ENCODE data around the gene MRPS7. TPM values are rescaled to one million over a fixed set of nuclear protein-coding genes. Genes with fewer than 3 reads are reported as not detected.

Gene MRPS7
- polyA plus RNA-seq, 1 donor from 2014 or later = 63.3 TPM

GRCh38 chr17:75242461-75243042 lies 19.1 kb upstream of the MRPS7 start:
- H3K4me3 ChIP-seq (ENCODE audit: low read length) = no peak overlapping the region
- H3K9me2 ChIP-seq (ENCODE audit: insufficient read depth, low read length) = no peaks in the 10 kb centered on the region
- H4K20me1 ChIP-seq (ENCODE audit: insufficient read depth) = no peaks in the 10 kb centered on the region
- no peak overlapping the region for H2AFZ ChIP-seq (ENCODE audit: low read depth, low read length)
- no peaks in the 10 kb centered on the region for H3K27me3 ChIP-seq (ENCODE audit: insufficient read depth, low read depth, low read length)
- no peak overlapping the region for H3K9ac ChIP-seq (ENCODE audit: low read length)
- no peaks in the 10 kb centered on the region for H3K36me3 ChIP-seq (ENCODE audit: insufficient read depth, low read length)
- H3K27ac ChIP-seq (ENCODE audit: low read length) = no peak overlapping the region
- H3K9me3 ChIP-seq (ENCODE audit: low read length) = no peaks in the 10 kb centered on the region
- H3K4me2 ChIP-seq (ENCODE audit: low read length) = no peak overlapping the region
- TF ChIP-seq POLR2AphosphoS5 (IDR thresholded peaks at IDR 0.05) (no peak), RAD21 (conservative IDR thresholded peaks at IDR 0.05) (no peak), TAF1 (IDR thresholded peaks at IDR 0.05; ENCODE audit: low read depth) (no peak), EP300 (conservative IDR thresholded peaks at IDR 0.05; ENCODE audit: poor library complexity, severe bottlenecking) (no peak), EZH2 (IDR thresholded peaks at IDR 0.05; ENCODE audit: borderline replicate concordance, insufficient read depth, low read length, poor library complexity, severe bottlenecking) (no peak), SMC3 (conservative IDR thresholded peaks at IDR 0.05; ENCODE audit: poor library complexity) (no peak), MXI1 (conservative IDR thresholded peaks at IDR 0.05; ENCODE audit: poor library complexity, severe bottlenecking) (no peak)
- TF ChIP-seq, protein P1, sequence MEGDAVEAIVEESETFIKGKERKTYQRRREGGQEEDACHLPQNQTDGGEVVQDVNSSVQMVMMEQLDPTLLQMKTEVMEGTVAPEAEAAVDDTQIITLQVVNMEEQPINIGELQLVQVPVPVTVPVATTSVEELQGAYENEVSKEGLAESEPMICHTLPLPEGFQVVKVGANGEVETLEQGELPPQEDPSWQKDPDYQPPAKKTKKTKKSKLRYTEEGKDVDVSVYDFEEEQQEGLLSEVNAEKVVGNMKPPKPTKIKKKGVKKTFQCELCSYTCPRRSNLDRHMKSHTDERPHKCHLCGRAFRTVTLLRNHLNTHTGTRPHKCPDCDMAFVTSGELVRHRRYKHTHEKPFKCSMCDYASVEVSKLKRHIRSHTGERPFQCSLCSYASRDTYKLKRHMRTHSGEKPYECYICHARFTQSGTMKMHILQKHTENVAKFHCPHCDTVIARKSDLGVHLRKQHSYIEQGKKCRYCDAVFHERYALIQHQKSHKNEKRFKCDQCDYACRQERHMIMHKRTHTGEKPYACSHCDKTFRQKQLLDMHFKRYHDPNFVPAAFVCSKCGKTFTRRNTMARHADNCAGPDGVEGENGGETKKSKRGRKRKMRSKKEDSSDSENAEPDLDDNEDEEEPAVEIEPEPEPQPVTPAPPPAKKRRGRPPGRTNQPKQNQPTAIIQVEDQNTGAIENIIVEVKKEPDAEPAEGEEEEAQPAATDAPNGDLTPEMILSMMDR (IDR thresholded peaks at IDR 0.05; ENCODE audit: poor library complexity, severe bottlenecking) = no peak
- TF ChIP-seq, protein P2, sequence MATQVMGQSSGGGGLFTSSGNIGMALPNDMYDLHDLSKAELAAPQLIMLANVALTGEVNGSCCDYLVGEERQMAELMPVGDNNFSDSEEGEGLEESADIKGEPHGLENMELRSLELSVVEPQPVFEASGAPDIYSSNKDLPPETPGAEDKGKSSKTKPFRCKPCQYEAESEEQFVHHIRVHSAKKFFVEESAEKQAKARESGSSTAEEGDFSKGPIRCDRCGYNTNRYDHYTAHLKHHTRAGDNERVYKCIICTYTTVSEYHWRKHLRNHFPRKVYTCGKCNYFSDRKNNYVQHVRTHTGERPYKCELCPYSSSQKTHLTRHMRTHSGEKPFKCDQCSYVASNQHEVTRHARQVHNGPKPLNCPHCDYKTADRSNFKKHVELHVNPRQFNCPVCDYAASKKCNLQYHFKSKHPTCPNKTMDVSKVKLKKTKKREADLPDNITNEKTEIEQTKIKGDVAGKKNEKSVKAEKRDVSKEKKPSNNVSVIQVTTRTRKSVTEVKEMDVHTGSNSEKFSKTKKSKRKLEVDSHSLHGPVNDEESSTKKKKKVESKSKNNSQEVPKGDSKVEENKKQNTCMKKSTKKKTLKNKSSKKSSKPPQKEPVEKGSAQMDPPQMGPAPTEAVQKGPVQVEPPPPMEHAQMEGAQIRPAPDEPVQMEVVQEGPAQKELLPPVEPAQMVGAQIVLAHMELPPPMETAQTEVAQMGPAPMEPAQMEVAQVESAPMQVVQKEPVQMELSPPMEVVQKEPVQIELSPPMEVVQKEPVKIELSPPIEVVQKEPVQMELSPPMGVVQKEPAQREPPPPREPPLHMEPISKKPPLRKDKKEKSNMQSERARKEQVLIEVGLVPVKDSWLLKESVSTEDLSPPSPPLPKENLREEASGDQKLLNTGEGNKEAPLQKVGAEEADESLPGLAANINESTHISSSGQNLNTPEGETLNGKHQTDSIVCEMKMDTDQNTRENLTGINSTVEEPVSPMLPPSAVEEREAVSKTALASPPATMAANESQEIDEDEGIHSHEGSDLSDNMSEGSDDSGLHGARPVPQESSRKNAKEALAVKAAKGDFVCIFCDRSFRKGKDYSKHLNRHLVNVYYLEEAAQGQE (IDR thresholded peaks at IDR 0.05; ENCODE audit: borderline replicate concordance) = no peak
- no peaks in the 10 kb centered on the region for H3F3A ChIP-seq (ENCODE audit: insufficient read depth, low read length, poor library complexity, severe bottlenecking)
- H3K79me2 ChIP-seq (replicated peaks; ENCODE audit: insufficient read depth, low read length) = no peaks in the 10 kb centered on the region

DNA sequence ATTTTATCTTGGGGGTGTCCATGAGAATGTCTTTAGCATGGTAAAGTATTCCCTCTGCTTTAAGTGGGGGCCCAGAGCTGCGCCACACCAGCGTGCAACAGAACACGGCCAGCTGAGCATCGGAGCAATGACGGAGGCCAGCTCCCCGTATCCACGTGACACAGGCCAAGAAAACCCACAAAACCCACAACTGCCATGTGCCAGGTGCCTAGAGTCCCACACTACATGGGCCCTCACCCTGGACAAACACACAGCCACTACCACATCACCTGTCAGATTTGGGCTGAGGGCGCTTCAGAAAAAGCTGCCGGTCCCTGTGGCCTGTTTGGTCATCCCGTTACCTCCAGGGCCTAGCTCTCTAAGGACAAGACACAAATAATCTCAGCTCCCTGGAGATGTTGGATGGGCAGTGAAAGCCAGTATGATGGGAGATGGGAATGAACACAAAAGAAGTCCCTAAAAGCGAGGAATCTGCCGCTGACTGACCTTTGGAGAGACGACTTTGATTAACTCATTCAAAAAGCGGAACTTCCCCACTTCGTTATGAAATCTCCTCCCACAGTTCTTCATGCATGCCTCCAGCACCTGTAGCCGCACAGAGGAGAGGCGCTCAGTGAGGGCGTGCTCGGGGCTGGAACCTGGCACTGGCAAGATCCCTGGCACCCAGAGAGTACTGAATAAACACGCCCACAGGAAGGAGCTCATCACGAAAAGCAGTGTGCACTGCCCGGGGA lies 17.4 kb upstream of the MRPS7 start:
- Histone ChIP-seq H3K9me3 (ENCODE audit: low read length) (no peaks in the 10 kb centered on the region), H3K9me2 (ENCODE audit: insufficient read depth, low read length) (no peaks in the 10 kb centered on the region), H3K4me3 (ENCODE audit: low read length) (no peak overlapping the region), H3K36me3 (ENCODE audit: insufficient read depth, low read length) (no peaks in the 10 kb centered on the region), H3K27ac (ENCODE audit: low read length) (no peak overlapping the region), H3K27me3 (ENCODE audit: insufficient read depth, low read depth, low read length) (no peaks in the 10 kb centered on the region), H2AFZ (ENCODE audit: low read depth, low read length) (no peak overlapping the region), H3F3A (ENCODE audit: insufficient read depth, low read length, poor library complexity, severe bottlenecking) (no peaks in the 10 kb centered on the region), H3K9ac (ENCODE audit: low read length) (no peak overlapping the region), H3K4me2 (ENCODE audit: low read length) (no peak overlapping the region), H4K20me1 (ENCODE audit: insufficient read depth) (no peaks in the 10 kb centered on the region), H3K79me2 (replicated peaks; ENCODE audit: insufficient read depth, low read length) (no peaks in the 10 kb centered on the region)
- TF ChIP-seq EP300 (conservative IDR thresholded peaks at IDR 0.05; ENCODE audit: poor library complexity, severe bottlenecking) = no peak
- no peak for TF ChIP-seq EZH2 (IDR thresholded peaks at IDR 0.05; ENCODE audit: borderline replicate concordance, insufficient read depth, low read length, poor library complexity, severe bottlenecking)
- no peak for TF ChIP-seq TAF1 (IDR thresholded peaks at IDR 0.05; ENCODE audit: low read depth)
- no peak for TF ChIP-seq MXI1 (conservative IDR thresholded peaks at IDR 0.05; ENCODE audit: poor library complexity, severe bottlenecking)
- TF ChIP-seq, protein P2 (IDR thresholded peaks at IDR 0.05; ENCODE audit: borderline replicate concordance) = no peak
- no peak for TF ChIP-seq POLR2AphosphoS5 (IDR thresholded peaks at IDR 0.05)
- TF ChIP-seq SMC3 (conservative IDR thresholded peaks at IDR 0.05; ENCODE audit: poor library complexity) = no peak
- TF ChIP-seq, protein P1 (IDR thresholded peaks at IDR 0.05; ENCODE audit: poor library complexity, severe bottlenecking) = no peak
- TF ChIP-seq RAD21 (conservative IDR thresholded peaks at IDR 0.05) = no peak
